ENCODE results near the gene RSPH6A.

Gene RSPH6A

GRCh38 chr19:45774765-45775164, 40.3 kb downstream of the RSPH6A start:
- H3K4me2 ChIP-seq (ENCODE audit: low read depth, low read length, poor library complexity, severe bottlenecking) = no peak overlapping the region
- no peak overlapping the region for H2AFZ ChIP-seq (ENCODE audit: low read length)
- TF ChIP-seq EZH2phosphoT487 (IDR thresholded peaks at IDR 0.05; ENCODE audit: borderline replicate concordance) (no peak), CTCF (conservative IDR thresholded peaks at IDR 0.05; ENCODE audit: low read length) (no peak)
- H3K27me3 ChIP-seq (ENCODE audit: insufficient read depth, low read length, poor library complexity, severe bottlenecking) = no peaks in the 10 kb centered on the region
- no peaks in the 10 kb centered on the region for H3F3A ChIP-seq (ENCODE audit: low read depth)
- H3K9me2 ChIP-seq (replicated peaks; ENCODE audit: low read depth, low read length) = no peaks in the 10 kb centered on the region
- peaks cover 5% of the 10 kb centered on the region for H3K4me1 ChIP-seq (ENCODE audit: insufficient read depth, low read length, poor library complexity, severe bottlenecking)
- no peak overlapping the region for H3K4me3 ChIP-seq (ENCODE audit: low read length, poor library complexity, severe bottlenecking)
- H3K9me3 ChIP-seq (ENCODE audit: insufficient read depth, low read depth, low read length) = no peaks in the 10 kb centered on the region
- H4K20me1 ChIP-seq (ENCODE audit: insufficient read depth, low read length, poor library complexity, severe bottlenecking) = peaks cover 1% of the 10 kb centered on the region
- H3K79me2 ChIP-seq (ENCODE audit: insufficient read depth, low read length) = no peaks in the 10 kb centered on the region
- no peaks in the 10 kb centered on the region for H3K36me3 ChIP-seq (ENCODE audit: insufficient read depth, low read length)
- H3K9ac ChIP-seq (ENCODE audit: low read depth, low read length, poor library complexity, severe bottlenecking) = no peak overlapping the region

- H3K36me3 ChIP-seq (ENCODE audit: insufficient read depth, low read length) = no peaks in the 10 kb centered on the region
- H3K79me2 ChIP-seq (ENCODE audit: insufficient read depth, low read length) = peaks cover under 1% of the 10 kb centered on the region; the same call in 1 of the 2 replicates
- TF ChIP-seq CTCF (conservative IDR thresholded peaks at IDR 0.05; ENCODE audit: low read length) (no peak), EZH2phosphoT487 (IDR thresholded peaks at IDR 0.05; ENCODE audit: borderline replicate concordance) (no peak)
- no peaks in the 10 kb centered on the region for H3K27me3 ChIP-seq (ENCODE audit: insufficient read depth, low read length, poor library complexity, severe bottlenecking)
- H2AFZ ChIP-seq (ENCODE audit: low read length) = no peak overlapping the region
- no peaks in the 10 kb centered on the region for H4K20me1 ChIP-seq (ENCODE audit: insufficient read depth, low read length, poor library complexity, severe bottlenecking)
- H3K4me1 ChIP-seq (ENCODE audit: insufficient read depth, low read length, poor library complexity, severe bottlenecking) = peaks cover 5% of the 10 kb centered on the region
- H3K4me2 ChIP-seq (ENCODE audit: low read depth, low read length, poor library complexity, severe bottlenecking) = no peak overlapping the region
- no peak overlapping the region for H3K4me3 ChIP-seq (ENCODE audit: low read length, poor library complexity, severe bottlenecking)
- H3F3A ChIP-seq (ENCODE audit: low read depth) = no peaks in the 10 kb centered on the region
- H3K9me3 ChIP-seq (ENCODE audit: insufficient read depth, low read depth, low read length) = no peaks in the 10 kb centered on the region
- H3K9me2 ChIP-seq (replicated peaks; ENCODE audit: low read depth, low read length) = no peaks in the 10 kb centered on the region
- no peak overlapping the region for H3K9ac ChIP-seq (ENCODE audit: low read depth, low read length, poor library complexity, severe bottlenecking)
These were observed 41.7 kb downstream of the RSPH6A start for GRCh38 chr19:45773384-45773783.

GRCh38 chr19:45772912-45773311, 42.2 kb downstream of the RSPH6A start:
- H3K27me3 ChIP-seq (ENCODE audit: insufficient read depth, low read length, poor library complexity, severe bottlenecking) = no peaks in the 10 kb centered on the region
- H4K20me1 ChIP-seq (ENCODE audit: insufficient read depth, low read length, poor library complexity, severe bottlenecking) = no peaks in the 10 kb centered on the region
- no peak overlapping the region for H3K4me2 ChIP-seq (ENCODE audit: low read depth, low read length, poor library complexity, severe bottlenecking)
- peaks cover 5% of the 10 kb centered on the region for H3K4me1 ChIP-seq (ENCODE audit: insufficient read depth, low read length, poor library complexity, severe bottlenecking)
- H3K9ac ChIP-seq (ENCODE audit: low read depth, low read length, poor library complexity, severe bottlenecking) = no peak overlapping the region
- peaks cover 5% of the 10 kb centered on the region for H3K79me2 ChIP-seq (ENCODE audit: insufficient read depth, low read length)
- H3F3A ChIP-seq (ENCODE audit: low read depth) = no peaks in the 10 kb centered on the region
- no peak for TF ChIP-seq EZH2phosphoT487 (IDR thresholded peaks at IDR 0.05; ENCODE audit: borderline replicate concordance)
- TF ChIP-seq CTCF (conservative IDR thresholded peaks at IDR 0.05; ENCODE audit: low read length) = no peak
- H3K9me2 ChIP-seq (replicated peaks; ENCODE audit: low read depth, low read length) = no peaks in the 10 kb centered on the region
- H3K36me3 ChIP-seq (ENCODE audit: insufficient read depth, low read length) = no peaks in the 10 kb centered on the region
- H2AFZ ChIP-seq (ENCODE audit: low read length) = no peak overlapping the region
- no peak overlapping the region for H3K4me3 ChIP-seq (ENCODE audit: low read length, poor library complexity, severe bottlenecking)
- H3K9me3 ChIP-seq (ENCODE audit: insufficient read depth, low read depth, low read length) = no peaks in the 10 kb centered on the region

Data from Loucy (cell line).